ENCODE results near the gene CCDC40.
A peak's percentile ranks its signal among the peaks of the same experiment; 100 is the strongest.
"Not testable (repeated sequence)": the region's sequence is repeated elsewhere in the genome, so short reads cannot be mapped to it uniquely, and the experiment has no call there.

The CCDC40 gene

DNA sequence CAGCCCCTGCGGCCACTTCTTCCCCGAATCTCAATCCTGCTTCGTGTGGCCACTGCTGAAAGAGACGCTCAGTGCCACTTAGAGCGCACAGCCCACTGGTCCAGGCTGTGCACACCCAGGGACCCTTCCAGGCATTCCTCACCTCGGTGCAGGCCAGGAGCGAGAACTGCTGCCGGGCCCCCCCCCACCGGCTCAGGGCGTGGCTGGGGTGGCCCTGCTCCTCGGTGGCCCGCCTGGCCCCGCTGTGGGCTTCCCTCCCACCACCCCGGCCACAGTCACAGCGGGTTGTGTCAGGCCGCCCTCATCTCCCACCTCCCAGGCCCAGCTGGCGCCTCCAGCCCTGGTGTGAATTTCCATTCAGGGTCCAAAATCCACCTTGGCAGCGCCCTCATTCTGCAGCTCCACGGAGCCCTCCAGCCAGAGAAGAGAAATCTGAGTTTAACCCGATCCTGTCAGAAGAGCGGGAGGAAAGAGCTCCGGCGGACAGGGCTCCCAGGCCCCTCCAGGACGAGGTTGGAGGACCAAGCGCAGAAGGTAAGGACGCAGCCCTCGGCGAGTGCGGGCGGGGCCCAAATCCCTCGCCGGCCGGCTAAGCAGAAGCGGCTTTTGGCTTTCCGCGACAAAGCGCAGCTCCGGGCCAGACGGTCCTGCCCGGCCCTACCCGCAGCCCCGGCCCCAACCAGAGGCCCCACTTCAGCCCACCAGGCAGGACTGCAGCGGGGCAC is 12.8 kb upstream of the CCDC40 start:
- no peak for DNase-seq

DNA sequence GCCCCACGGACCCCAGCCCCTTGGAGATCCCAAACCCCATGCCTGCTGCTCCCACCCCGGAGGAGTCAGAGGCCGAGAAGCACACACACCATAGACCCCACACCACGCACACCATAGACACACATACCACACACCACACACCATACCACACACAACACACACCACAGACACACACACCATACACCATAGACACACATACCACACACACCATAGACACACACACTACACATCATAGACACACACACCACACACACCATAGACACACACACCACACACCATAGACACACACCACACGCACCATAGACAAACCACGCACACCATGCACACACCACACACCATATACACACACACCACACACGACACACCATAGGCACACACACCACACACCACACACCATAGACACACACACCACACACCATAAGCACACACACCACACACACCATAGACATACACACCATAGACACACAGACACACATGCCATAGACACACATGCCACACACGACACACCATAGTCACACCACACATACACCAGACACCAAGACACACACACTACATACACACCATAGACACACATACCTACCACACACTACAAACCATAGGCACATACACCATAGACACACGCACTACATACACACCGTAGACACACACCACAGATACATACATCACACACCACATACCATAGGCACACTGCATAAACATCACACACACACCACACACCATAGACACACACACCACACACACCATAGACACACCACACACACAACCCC is 12.1 kb upstream of the CCDC40 start:
- no peak for DNase-seq

DNA sequence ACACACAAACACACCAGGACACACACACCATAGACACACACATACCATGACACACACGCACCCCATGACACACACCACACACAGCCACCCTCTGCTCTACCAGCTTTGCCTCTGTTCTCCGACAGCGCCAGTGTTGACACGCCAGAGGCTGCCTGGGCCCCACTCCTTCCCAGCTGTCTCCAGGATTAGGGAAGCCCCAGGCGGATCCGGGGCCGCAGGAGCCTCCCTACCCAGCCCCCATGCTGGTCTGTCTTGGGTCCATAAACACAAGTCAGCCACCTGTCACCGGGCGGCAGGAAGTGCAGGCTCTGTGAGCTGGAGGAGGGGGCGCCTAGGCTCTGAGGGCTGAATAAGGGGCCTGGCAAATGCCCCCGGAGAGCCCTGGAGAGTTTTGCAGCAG is 11.3 kb upstream of the CCDC40 start:
- no peak for DNase-seq

DNA sequence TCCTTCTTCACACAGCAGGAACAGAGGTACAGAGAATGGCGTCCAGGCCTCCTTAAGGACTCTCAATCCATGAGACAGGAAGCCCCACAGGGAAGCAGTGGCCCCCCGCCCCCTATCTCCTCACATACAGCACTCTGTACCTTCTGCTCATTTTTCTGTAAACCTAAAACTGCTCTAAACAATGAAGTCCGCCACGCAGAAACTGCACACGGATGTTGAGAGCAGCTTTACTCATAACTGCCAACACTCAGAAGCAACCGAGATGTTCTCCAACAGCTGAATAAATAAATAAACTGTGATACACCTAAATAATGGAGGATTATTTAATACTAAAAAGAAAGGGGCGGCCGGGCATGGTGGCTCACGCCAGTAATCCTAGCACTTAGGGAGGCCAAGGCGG is 10.6 kb upstream of the CCDC40 start:
- DNase-seq: no peak

DNA sequence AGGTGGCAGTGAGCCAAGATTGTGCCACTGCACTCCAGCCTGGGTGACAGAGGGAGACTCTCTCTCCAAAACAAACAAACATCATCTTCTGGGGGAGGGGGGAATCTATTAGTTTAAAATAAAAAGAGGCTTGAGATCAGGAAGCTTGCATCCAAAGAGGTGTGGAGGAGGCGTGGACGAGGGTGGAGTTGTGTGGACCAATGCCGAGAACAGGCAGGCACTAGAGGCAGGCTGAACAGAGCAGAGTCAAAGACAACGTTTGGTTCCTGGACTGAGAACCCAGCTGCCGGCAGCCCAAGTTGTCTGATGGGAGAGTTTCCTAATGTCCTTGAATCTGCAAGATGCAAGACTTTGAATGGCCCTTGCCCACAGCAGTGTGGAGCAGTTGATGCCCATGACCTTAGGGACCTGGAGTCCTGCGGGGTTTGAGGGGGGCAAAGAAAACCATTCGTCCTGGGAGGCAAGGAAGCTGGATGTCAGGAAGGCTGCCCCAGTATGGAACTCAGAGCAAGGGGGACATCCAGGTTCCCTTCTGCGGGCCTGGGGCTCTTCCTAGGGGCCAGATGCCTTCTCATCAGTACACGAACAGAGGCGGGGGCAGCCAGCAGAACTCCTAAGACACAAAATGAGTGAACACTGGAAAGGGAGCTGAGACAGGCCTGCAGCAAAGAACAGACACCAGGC is 9.9 kb upstream of the CCDC40 start:
- no peak for DNase-seq

DNA sequence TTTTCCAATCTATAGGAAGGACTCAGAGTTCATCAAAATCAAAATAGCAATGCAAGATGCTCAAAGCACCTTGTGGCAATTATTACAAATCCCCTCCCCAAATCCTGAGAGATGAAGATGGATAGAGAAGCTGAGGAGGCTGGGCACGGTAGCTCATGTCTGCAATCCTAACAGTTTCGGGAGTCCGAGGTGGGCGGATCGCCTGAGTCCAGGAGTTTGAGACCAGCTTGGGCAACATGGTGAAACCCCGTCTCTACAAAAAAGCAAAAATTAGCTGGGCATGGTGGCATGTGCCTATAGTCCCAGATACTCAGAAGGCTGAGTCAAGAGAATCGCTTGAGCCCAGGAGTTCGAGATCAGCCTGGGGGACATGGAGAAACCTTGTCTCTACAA is 9.4 kb upstream of the CCDC40 start:
- no peak for DNase-seq

DNA sequence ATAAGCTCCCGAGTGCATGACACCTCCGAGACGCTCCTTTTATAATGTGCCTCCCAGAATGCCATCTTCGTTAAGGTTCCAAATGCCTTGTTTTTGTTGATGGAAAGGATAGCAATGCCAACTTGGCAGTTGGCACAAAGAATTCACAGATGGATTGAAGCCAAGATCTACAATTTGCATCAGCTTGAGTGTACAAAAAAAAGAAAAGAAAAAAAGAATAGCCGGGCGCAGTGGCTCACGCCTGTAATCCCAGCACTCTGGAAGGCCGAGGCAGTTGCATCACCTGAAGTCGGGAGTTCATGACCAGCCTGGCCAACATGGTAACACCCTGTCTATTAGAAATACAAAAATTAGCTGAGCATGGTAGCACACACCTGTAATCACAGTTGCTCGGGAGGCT is 8.4 kb upstream of the CCDC40 start:
- no peak for DNase-seq

DNA sequence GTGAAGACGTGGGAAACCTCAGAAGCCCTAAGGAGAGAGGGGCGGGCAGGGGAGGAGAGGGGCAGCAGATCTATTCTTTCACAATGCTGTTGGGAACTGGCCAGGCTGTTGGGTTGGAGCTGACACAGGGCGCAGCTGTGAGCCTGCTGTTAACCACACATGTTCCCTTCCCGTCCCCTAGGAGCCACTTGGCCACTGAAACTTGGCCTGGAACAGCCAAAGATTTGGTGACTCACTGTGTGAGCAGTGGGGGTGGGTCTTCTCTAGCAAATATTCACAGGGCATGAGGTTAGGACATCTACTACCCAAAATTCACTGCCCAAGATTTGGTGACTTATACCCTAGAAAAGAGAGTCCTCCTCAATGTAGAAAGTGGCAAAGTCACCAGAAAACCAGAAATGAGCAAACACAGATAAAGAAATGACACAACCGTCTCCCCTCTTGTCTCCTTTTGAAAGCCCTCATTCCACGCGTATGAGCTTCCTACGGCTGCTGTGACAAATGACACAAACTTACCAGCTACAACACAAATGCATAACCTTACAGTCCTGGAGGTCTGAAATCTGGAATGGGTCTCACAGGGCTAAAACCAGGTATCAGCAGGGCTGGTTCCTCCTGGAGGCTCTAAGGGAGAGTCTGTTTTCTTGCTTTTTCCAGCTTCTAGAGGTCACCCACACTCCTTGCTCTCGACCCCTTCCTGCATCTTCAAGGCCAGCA is 7.0 kb upstream of the CCDC40 start:
- DNase-seq: peak; percentile 38

DNA sequence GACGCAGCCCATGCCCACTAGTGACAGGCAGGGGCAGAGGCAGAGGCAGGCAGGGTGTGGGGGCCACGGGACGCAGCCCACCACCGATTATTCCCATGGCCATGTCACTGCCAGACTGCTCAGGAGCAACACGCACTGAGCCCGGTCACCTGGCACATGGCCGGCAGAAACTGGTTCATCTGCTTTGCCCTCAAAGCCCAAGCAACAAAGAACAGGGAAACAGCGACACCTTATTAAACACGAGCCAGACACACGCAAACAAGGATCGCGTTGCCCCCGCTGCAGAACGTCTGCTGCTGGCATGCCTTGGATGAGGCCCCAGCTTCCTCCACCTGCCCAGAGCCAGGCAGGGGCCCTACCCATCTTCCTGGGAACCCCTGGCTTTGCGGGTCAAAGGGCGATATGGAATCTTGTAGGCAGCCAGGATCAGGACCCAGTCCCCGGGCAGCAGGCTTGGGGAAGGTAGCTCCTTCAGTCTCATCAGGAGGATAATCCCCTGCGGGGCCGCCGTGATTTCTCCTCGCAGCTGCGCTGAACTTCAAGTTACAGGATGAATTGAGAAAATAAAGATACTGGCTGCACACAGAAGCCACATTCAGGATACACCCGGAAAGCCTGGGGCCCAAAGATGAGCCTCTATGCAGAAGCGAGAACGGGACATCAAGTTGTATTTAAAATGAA is 5.6 kb upstream of the CCDC40 start:
- no peak for DNase-seq

DNA sequence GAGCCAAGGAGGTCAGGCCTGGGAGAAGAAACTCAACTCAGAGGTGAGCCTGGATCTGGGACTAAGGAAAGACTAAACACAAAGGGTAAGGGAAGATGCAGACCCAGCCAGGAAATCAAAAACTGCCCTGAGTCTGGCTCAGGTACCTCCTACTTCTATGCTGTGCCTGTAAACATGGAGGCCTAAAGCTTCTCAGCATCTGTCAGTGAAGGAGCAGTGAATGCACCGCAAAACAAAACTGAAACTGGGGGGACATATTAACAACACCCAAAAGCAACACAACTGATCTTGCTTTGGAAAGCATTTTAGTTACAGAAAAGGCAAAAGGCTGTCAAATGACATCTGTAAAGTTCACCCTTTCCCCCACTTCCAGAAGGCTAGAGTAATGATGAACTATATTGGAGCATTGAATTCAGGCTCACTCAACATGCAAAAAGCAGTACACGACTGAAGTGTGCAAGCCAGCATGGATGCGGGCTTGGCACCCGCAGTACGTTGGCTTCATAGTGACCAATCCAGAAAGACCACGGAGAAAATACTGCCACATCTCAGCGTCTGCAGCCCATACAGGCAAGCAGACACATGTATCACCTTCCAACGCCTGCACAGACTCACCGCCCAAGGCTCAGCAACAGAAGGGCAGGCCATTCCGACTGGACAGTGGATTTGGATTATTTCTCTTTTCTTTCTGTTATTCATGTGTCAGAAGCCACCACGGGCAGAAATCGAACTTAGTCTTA is 4.6 kb upstream of the CCDC40 start:
- no peak for DNase-seq

DNA sequence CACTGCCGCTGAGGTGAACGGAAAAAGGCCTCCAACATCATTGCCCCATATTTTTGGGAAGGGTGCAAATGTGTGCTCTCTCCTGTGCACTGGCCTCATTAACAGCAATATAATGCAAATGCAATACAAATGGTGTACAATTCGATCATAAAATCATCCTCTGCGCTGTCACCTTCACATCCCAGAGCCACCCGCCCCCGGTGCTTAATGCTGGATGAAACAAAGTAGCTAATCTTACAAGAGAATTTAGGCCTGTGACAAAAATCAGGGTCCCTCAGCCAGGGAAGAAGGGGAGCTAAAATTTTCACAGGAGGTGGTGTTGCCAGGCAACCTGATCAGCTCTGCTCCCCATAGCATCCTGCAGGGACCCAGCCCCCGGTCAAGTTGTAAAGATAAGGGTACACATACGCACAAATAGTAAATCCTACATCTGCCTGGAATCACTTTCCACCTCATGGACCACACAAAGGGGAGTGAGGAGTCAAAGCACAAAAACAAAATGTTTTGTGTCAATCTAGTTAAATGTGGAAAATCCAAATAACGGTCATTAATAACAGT is 3.7 kb upstream of the CCDC40 start:
- DNase-seq: no peak

DNA sequence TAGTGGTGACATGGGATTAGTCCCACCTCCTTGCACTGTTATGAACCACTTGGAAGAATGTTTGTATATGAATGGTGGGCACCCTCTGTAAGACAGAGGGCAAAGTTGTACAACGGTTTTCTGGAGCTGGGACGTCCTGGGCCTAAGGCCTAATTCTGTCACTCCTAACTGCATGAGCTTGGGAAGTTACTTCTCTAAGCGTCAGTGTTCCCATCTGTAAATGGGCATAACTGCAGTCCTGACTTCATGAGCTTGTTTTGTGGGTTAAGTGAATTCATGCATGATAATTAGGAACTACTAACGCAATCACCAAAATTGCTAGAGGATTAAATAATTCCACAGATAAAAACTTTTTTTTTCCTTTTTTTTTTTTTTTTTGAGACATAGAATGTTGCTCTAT is 2.6 kb upstream of the CCDC40 start:
- no peak for DNase-seq

DNA sequence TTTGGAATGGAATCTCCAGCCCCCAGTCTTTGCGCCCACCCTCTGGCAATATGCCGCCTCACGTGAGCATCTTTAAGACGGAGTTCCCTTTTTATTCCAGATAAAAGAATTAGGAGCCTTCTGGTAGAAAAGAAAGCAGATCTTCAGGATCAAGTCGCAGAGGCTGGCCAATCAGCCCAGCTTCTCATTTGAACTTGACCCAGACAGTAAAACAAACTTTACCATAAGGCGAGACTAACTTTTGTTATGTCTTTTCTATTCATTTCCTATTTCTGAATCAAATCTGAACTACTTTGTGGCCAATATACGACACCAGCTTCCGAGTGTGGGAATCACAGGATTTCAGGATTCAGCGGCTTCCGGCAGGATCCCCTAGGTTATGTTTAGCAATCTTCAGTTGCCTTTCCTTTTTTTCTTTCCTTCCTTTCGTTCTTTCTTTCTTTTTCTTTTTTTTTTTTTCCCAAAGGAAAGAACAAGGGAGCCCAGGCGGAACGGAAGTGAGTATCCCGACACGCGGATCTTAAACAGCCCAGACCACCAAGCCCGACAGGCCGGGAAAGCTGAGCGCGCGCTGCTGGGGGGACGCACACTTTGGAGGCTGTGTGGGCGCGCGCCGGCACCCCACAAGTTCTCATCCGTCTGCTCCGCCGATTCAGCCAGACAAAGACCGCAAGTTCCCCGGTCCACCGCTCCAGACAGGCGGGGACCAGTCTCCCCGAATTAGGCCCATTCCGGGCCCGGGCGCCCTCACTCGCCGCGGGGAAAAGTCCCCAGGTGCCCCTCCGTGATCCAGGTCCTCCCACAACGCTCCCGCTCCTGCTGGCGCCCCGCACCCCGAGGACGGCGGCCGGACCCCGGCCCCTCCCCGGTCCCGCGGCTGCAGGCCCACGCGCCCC is 1.4 kb upstream of the CCDC40 start:
- no peak for DNase-seq

DNA sequence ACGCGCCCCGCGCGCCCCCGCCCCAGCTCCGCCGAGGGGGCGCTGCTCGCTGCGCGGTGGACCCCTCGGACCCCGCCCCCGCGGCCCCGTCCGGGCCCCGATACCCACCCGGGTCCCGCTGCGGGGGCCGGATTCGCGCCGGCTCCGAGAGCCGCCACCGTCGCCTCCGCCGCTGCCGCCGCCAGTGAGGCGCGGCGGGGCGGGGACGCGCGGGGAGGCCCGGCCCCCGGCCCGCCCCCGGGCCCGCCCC is 830 bp upstream of the CCDC40 start, which contains the start of gene TBC1D16:
TBC1D16 (minus strand) TSS at position 186 of the 250 bp plus-strand sequence. CDS start 22,325 bp downstream, outside the sequence.
- DNase-seq: no peak

DNA sequence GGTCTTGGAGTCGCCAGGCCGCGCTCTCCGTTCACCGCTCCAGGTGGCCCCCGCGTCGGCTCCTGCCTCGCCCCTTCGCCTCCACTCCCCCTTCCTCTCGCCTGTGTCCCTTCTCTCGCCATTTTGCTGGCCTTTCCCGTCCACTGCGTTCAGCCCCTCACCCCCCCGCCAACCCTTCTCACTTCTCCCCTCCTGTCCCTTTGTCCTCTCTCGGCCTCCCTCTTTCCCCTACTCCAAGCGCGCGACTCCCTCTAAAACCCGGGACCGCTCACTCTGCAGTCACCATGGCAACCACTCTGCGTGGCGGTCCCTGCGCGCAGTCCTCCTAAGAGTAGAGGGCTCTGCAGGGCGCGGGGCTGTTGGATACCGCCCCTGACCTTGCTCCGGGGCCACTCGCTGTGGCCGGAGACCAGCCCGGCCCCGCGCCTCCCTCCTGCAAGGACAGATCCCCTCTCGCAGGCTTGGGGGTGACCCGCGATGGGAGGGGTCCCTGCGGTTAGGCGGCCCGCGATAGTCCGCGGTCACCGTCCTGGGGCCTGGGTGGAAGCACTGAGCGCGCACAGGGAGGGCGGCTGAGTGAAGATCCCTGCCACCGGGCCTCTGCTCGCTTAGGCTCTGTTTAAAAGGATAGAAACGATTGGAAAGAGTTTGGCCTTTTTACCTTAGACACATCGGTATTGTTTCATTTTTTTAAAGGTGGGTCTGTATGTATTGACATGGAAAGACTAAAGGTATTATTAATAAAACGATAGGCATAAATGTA is 454 bp downstream of the CCDC40 start:
- DNase-seq: no peak

DNA sequence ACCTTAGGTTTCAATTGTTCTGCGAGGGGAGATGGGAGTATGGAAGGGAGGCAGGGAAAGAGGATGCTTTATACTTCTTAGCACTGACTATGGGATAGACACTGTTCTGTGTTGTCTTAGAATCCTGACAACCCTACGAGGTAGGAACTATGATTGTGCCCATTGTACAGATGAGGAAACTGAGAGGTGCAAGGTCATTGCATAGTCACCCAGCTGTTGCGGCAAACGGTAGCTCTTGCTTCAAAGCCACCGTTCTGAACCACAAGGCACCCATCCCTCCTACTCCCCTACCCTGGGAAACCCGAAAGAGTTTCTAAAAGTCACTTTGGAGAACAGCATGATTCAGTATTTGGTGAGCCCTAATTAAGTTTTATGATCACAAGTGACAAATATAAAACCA is 7.5 kb downstream of the CCDC40 start:
- no peak for DNase-seq

DNA sequence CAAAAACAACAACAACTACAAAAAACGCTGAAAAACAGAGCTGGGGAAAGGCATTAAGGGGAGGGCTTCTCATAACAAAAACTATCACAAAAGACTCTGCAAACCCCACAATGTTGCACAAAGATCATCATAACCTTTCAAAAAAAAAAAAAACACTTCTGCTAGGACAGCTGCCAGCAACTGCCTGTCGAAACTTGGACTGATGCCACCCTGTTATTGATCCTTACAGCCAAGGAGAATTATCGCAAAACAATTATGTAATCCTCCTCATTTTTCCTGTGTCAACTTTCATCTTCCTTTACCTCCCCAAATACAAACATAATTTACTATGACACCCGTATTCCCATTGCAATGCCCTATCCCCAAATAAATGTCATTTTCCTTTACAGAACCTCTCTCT is 9.3 kb downstream of the CCDC40 start:
- no peak for DNase-seq

DNA sequence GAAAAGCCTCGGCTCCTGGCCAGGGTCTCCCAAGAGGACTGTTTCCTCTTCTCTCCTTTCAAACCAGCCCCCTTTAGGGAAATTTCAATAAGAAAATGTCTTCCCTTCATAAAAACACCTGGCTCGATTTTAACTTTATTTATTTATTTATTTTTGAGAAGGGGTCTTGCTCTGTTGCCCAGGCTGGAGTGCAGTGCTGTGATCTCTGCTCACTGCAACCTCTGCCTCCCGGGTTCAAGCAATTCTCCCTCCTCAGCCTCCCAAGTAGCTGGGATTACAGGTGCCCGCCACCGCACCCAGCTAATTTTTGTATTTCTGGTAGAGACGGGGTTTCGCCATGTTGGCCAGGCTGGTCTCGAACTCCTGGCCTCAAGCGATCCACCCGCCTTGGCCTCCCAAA is 10.3 kb downstream of the CCDC40 start:
- DNase-seq: not testable (repeated sequence)

DNA sequence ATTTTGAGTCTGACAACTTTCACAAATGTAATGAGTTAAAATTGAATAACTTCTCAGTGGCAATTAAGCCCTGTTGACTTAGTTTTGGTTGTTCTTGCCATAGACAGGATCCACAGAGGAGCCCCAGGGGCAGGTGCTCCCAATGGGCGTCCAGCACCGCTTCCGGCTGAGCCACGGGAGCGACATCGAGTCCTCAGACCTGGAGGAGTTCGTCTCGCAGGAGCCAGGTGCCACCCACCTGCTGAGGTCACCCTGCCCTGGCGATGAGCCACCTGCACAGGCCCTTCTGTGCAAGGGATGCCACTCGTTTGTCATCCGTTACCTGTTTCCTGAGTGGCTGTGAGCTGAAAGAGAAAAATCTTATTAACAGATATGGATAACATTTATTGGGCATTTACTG is 10.7 kb downstream of the CCDC40 start:
- no peak for DNase-seq

DNA sequence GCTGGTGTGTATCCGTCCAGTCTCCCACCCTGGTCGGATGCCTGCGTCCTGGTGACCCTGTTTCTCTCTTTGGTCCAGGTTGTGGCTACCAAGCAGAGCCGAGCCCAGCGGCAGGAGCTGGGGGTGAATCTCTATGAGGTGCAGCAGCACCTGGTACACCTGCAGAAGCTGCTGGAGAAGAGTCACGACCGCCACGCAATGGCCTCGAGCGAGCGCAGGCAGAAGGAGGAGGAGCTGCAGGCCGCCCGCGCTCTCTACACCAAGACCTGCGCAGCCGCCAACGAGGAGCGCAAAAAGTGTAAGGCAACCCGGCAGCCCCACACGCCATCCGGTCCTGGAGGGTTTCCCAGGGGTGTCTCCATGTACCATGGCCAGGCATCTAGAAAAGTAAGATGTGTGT is 13.5 kb downstream of the CCDC40 start:
- no peak for DNase-seq
